Subcutaneous adipose tissue (tissue), 4 donors: Measurements from ENCODE around the gene BEAN1. TPM values are rescaled to one million over a fixed set of nuclear protein-coding genes. Genes with fewer than 3 reads are reported as not detected.

Source experiments
- CTCF ChIP-seq: fragments of 450-650 bp; IDR thresholded peaks from one replicate; pipeline ENCODE4 v1.5.1; 2016; ENCODE audit warnings: low read depth, mild to moderate bottlenecking, control low read depth, antibody characterized with exemption, moderate library complexity
- total RNA-seq, 4 donors: library from RNA; depleted of rRNA; stranded (reverse); fragments of >200 nt; gene quantifications; one replicate each; pipeline ENCODE4 v1.1.0, GENCODE V29; 2016

Gene BEAN1
- total RNA-seq, 4 donors from 2014 or later: 0.88 TPM; not detected in 3

GRCh38 chr16:66444049-66444481 is 17.0 kb downstream of the BEAN1 start:
- no peak for TF ChIP-seq CTCF

GRCh38 chr16:66446737-66447136 is 19.6 kb downstream of the BEAN1 start:
- TF ChIP-seq CTCF: no peak

GRCh38 chr16:66447491-66447890 is 20.4 kb downstream of the BEAN1 start:
- no peak for TF ChIP-seq CTCF

GRCh38 chr16:66451548-66451947 is 24.5 kb downstream of the BEAN1 start:
- no peak for TF ChIP-seq CTCF

GRCh38 chr16:66454751-66455150 is 27.7 kb downstream of the BEAN1 start:
- no peak for TF ChIP-seq CTCF

GRCh38 chr16:66455970-66456369 is 28.9 kb downstream of the BEAN1 start:
- TF ChIP-seq CTCF: no peak

GRCh38 chr16:66457888-66458287 is 30.8 kb downstream of the BEAN1 start:
- no peak for TF ChIP-seq CTCF
